Body of pancreas (tissue), 4 donors: ENCODE results near the gene PDS5A. TPM values are rescaled to one million over a fixed set of nuclear protein-coding genes. Genes with fewer than 3 reads are reported as not detected.

Source experiments
- ATAC-seq: fragments of 150-250 bp; one replicate; pipeline ENCODE4 v1.9.1; 2016
- DNase-seq, 4 donors: peaks; one replicate each; pipeline ENCODE4 v3.0.0-alpha.2; 2019
- H3K27ac ChIP-seq, 4 donors: fragments of 200-600 bp; sonication (generic); 1 replicate in 3 of 4; 2 replicates in 1 of 4; pipeline versions ENCODE4 v1.5.1 to v1.6.1; 2016 to 2019; ENCODE audit warnings: mild to moderate bottlenecking in 1 of 4, mixed read lengths in 1 of 4, moderate library complexity in 1 of 4
- H3K27me3 ChIP-seq, 2 donors: fragments of 200-600 bp; sonication (generic); one replicate each; pipeline ENCODE4 v1.6.0; 2016; ENCODE audit warnings: mild to moderate bottlenecking in 1 of 2
- H3K36me3 ChIP-seq, 2 donors: fragments of 200-600 bp; sonication (generic); replicated peaks in 1 of 2; 2 replicates each; pipeline ENCODE4 v1.5.1; 2016; ENCODE audit warnings: low read depth in 2 of 2; ENCODE audit not compliant: insufficient read depth in 1 of 2
- H3K4me1 ChIP-seq: fragments of 200-600 bp; sonication (generic); one replicate; pipeline ENCODE4 v1.6.0; 2016
- H3K4me3 ChIP-seq, 2 donors: fragments of 200-600 bp; sonication (generic); 1 replicate in 1 of 2; 2 replicates in 1 of 2; pipeline ENCODE4 v1.5.1; 2016 to 2019
- H3K9me3 ChIP-seq, 3 donors: fragments of 200-600 bp; sonication (generic); 1 replicate in 2 of 3; 2 replicates in 1 of 3; pipeline ENCODE4 v1.5.1; 2016
- CTCF ChIP-seq, 7 experiments: fragments of 450-650 bp in 4 of 7; fragments of 200-600 bp in 3 of 7; sonication (generic) in 3 of 7; IDR thresholded peaks; one replicate each; pipeline ENCODE4 v1.5.1; 2016 to 2019; ENCODE audit warnings: antibody characterized with exemption in 7 of 7
- POLR2A ChIP-seq, 3 donors: fragments of 450-650 bp; IDR thresholded peaks; one replicate each; pipeline ENCODE4 v1.6.1; 2016; ENCODE audit warnings: antibody characterized with exemption in 3 of 3, mild to moderate bottlenecking in 2 of 3
- WGBS, 2 donors: methylation state at CpG; one replicate each; pipeline ENCODE4 v1.1.5; 2017; 5-methylcytosine and 5-hydroxymethylcytosine counted together
- intact Hi-C: fragments of 100-400 bp; cut with DNase I; formaldehyde crosslinking; loops from one replicate; pipeline ENCODE4 v1.15.1; 2023
- total RNA-seq, 2 donors: library from RNA; depleted of rRNA; stranded (reverse); fragments of >200 nt; gene quantifications; one replicate each; pipeline ENCODE4 v1.1.0, GENCODE V29; 2016

Gene PDS5A
- total RNA-seq, 2 donors from 2014 or later: 44.9 to 50.8 TPM

GRCh38 chr4:39823191-39823590 is 154.5 kb downstream of the PDS5A start:
- Histone ChIP-seq H3K9me3 (no peaks in the 10 kb centered on the region), H3K4me3 (no peak overlapping the region), H3K4me1 (no peaks in the 10 kb centered on the region), H3K27ac (no peak overlapping the region), H3K36me3 (no peaks in the 10 kb centered on the region), H3K27me3 (no peaks in the 10 kb centered on the region)
- 86 to 88% methylated on average over 2 of the region's 2 CpGs for WGBS, 2 donors
- DNase-seq: no peak
- no peak for ATAC-seq
- intact Hi-C loops: no loop called here
- no peak for TF ChIP-seq CTCF (IDR thresholded peaks at IDR 0.05)
- TF ChIP-seq POLR2A (IDR thresholded peaks at IDR 0.05): no peak

- no peaks in the 10 kb centered on the region for H3K36me3 ChIP-seq
- intact Hi-C loops: no loop called here
Measured at GRCh38 chr4:39822662-39823061, 155.0 kb downstream of the PDS5A start.

GRCh38 chr4:39821951-39822350 is 155.8 kb downstream of the PDS5A start:
- H3K9me3 ChIP-seq: no peaks in the 10 kb centered on the region
- 94 to 96% methylated on average over 9 of the region's 9 CpGs for WGBS, 2 donors
- no peaks in the 10 kb centered on the region for H3K27me3 ChIP-seq
- TF ChIP-seq CTCF (IDR thresholded peaks at IDR 0.05) (no peak), POLR2A (IDR thresholded peaks at IDR 0.05) (no peak)
- H3K4me3 ChIP-seq: no peak overlapping the region
- no peak overlapping the region for H3K27ac ChIP-seq
- DNase-seq (no peak), ATAC-seq (no peak)
- intact Hi-C loops: no loop called here
- no peaks in the 10 kb centered on the region for H3K36me3 ChIP-seq
- no peaks in the 10 kb centered on the region for H3K4me1 ChIP-seq

More at GRCh38 chr4:39822662-39823061, 155.0 kb downstream of the PDS5A start:
- Histone ChIP-seq H3K9me3 (no peaks in the 10 kb centered on the region), H3K4me1 (no peaks in the 10 kb centered on the region), H3K27ac (no peak overlapping the region), H3K27me3 (no peaks in the 10 kb centered on the region), H3K4me3 (no peak overlapping the region)
- ATAC-seq (no peak), DNase-seq (no peak)
- TF ChIP-seq POLR2A (IDR thresholded peaks at IDR 0.05) (no peak), CTCF (IDR thresholded peaks at IDR 0.05) (no peak)

GRCh38 chr4:39820186-39820585 is 157.5 kb downstream of the PDS5A start:
- WGBS, 2 donors: 68 to 76% methylated on average over 5 of the region's 5 CpGs
- Histone ChIP-seq H3K27me3 (no peaks in the 10 kb centered on the region), H3K36me3 (no peaks in the 10 kb centered on the region), H3K27ac (no peak overlapping the region), H3K4me3 (no peak overlapping the region), H3K4me1 (no peaks in the 10 kb centered on the region), H3K9me3 (no peaks in the 10 kb centered on the region)
- TF ChIP-seq CTCF (IDR thresholded peaks at IDR 0.05): no peak
- intact Hi-C loops: no loop called here
- no peak for ATAC-seq
- no peak for DNase-seq

GRCh38 chr4:39818646-39819045 is 159.1 kb downstream of the PDS5A start:
- TF ChIP-seq CTCF (IDR thresholded peaks at IDR 0.05) (no peak), POLR2A (IDR thresholded peaks at IDR 0.05) (no peak)
- Histone ChIP-seq H3K4me1 (no peaks in the 10 kb centered on the region), H3K27ac (no peak overlapping the region), H3K36me3 (no peaks in the 10 kb centered on the region), H3K27me3 (no peaks in the 10 kb centered on the region), H3K9me3 (no peaks in the 10 kb centered on the region), H3K4me3 (no peak overlapping the region)
- intact Hi-C loops: no loop called here
- DNase-seq: no peak
- ATAC-seq: no peak
- WGBS, 2 donors: 83 to 100% methylated on average over 1 to 5 of the region's 5 CpGs
